Smooth muscle cell (in vitro differentiated cells): Measurements from ENCODE around the gene HPCAL1. TPM values are rescaled to one million over a fixed set of nuclear protein-coding genes. Genes with fewer than 3 reads are reported as not detected.

Experiments
- DNase-seq: peaks from one replicate; lab custom pipeline; 2025; ENCODE audit not compliant: unreplicated experiment; lab: John Stamatoyannopoulos, UW
- H2AFZ ChIP-seq: fragments of 200-600 bp; sonication (generic); 2 replicates; pipeline ENCODE4 v1.6.0; 2016; ENCODE audit warnings: antibody characterized with exemption, low read depth, mild to moderate bottlenecking
- H3F3A ChIP-seq: fragments of 200-600 bp; sonication (generic); 2 replicates; pipeline ENCODE4 v1.6.0; 2017; ENCODE audit warnings: antibody characterized with exemption, low read depth
- H3K27ac ChIP-seq: fragments of 200-600 bp; sonication (generic); 2 replicates; pipeline ENCODE4 v1.5.1; 2016; ENCODE audit warnings: low read depth, mild to moderate bottlenecking
- H3K27me3 ChIP-seq: fragments of 200-600 bp; sonication (generic); 2 replicates; pipeline ENCODE4 v1.6.1; 2016; ENCODE audit warnings: low read depth, mild to moderate bottlenecking
- H3K36me3 ChIP-seq: fragments of 200-600 bp; sonication (generic); 2 replicates; pipeline ENCODE4 v1.5.1; 2016; ENCODE audit warnings: low read depth
- H3K4me1 ChIP-seq: fragments of 200-600 bp; sonication (generic); 2 replicates; pipeline ENCODE4 v1.5.1; 2016; ENCODE audit warnings: low read depth
- H3K4me2 ChIP-seq: fragments of 200-600 bp; sonication (generic); 2 replicates; pipeline ENCODE4 v1.6.0; 2016; ENCODE audit warnings: mild to moderate bottlenecking
- H3K4me3 ChIP-seq: fragments of 200-600 bp; sonication (generic); 2 replicates; pipeline ENCODE4 v1.5.1; 2016; ENCODE audit warnings: mild to moderate bottlenecking
- H3K79me2 ChIP-seq: fragments of 200-600 bp; sonication (generic); 2 replicates; pipeline ENCODE4 v1.6.0; 2016; ENCODE audit warnings: low read depth, mild to moderate bottlenecking
- H3K9ac ChIP-seq: fragments of 200-600 bp; sonication (generic); 2 replicates; pipeline ENCODE4 v1.6.0; 2016; ENCODE audit warnings: low read depth
- H3K9me3 ChIP-seq: fragments of 200-600 bp; sonication (generic); replicated peaks from 2 replicates; pipeline ENCODE4 v1.5.1; 2016; ENCODE audit warnings: low read depth
- H4K20me1 ChIP-seq: fragments of 200-600 bp; sonication (generic); 2 replicates; pipeline ENCODE4 v1.6.0; 2016; ENCODE audit warnings: low read depth
- CTCF ChIP-seq: fragments of 200-600 bp; sonication (generic); IDR thresholded peaks from 2 replicates; pipeline ENCODE4 v1.5.1; 2017; ENCODE audit warnings: borderline replicate concordance, mild to moderate bottlenecking, antibody characterized with exemption; ENCODE audit not compliant: insufficient read depth, poor library complexity, severe bottlenecking
- WGBS: methylation state at CpG from one replicate; pipeline ENCODE4 v1.1.7; 2016; ENCODE audit warnings: low lambda C conversion rate; 5-methylcytosine and 5-hydroxymethylcytosine counted together
- polyA plus RNA-seq: library from polyadenylated mRNA; unstranded; fragments of >200 nt; fragmentation: Nextera tagmentation; extraction: Ambion mirVana; gene quantifications from 2 replicates; pipeline ENCODE4 v1.2.1, GENCODE V29; 2016
- small RNA-seq: library from RNA; depleted of rRNA; stranded (forward); fragments of <200 nt; gene quantifications from one replicate; pipeline ENCODE3, GENCODE V24; 2014
- total RNA-seq: library from RNA; depleted of rRNA; stranded (reverse); fragments of >200 nt; gene quantifications from 2 replicates; pipeline ENCODE4 v1.2.3, GENCODE V29; 2014

The HPCAL1 gene
- total and polyA plus RNA-seq, 2 experiments from 2014 or later = 11.7 to 15.8 TPM

GRCh38 chr2:10476723-10477442, 174.2 kb downstream of the HPCAL1 start:
- no peaks in the 10 kb centered on the region for H3K79me2 ChIP-seq
- H2AFZ ChIP-seq = no peak overlapping the region
- H3K9me3 ChIP-seq = no peaks in the 10 kb centered on the region
- 92% methylated on average over 12 of the region's 12 CpGs for WGBS
- no peak for TF ChIP-seq CTCF
- no peak overlapping the region for H3K4me2 ChIP-seq
- no peaks in the 10 kb centered on the region for H4K20me1 ChIP-seq
- H3K4me3 ChIP-seq = no peak overlapping the region
- H3K36me3 ChIP-seq = no peaks in the 10 kb centered on the region
- no peak overlapping the region for H3K9ac ChIP-seq
- H3K27ac ChIP-seq = no peak overlapping the region
- H3K27me3 ChIP-seq = peaks cover 5% of the 10 kb centered on the region
- no peak for DNase-seq
- H3K4me1 ChIP-seq = no peaks in the 10 kb centered on the region
- no peaks in the 10 kb centered on the region for H3F3A ChIP-seq

Small RNA genes within 50 kb of the gene (small RNA-seq; reads per million reads assigned to genes)
- gene RF00432 = not detected
- gene RN7SL66P = not detected
- gene SNORA80B = 9.4 reads per million, percentile 77 among the genes with 10 or more reads in this experiment

Other genes with a start within 250 kb of the HPCAL1 start
- gene CYS1, start 222.5 kb upstream of the HPCAL1 start, total RNA-seq = 2.3 and 3.9 TPM in 2 replicates
- 9.9 and 11.5 TPM in 2 replicates for gene CYS1, start 222.5 kb upstream of the HPCAL1 start, polyA plus RNA-seq
- 15.5 and 22.7 TPM in 2 replicates for gene RRM2, start 180.2 kb upstream of the HPCAL1 start, total RNA-seq
- gene RRM2, start 180.2 kb upstream of the HPCAL1 start, polyA plus RNA-seq = 53.0 and 102 TPM in 2 replicates
- gene ODC1, start 145.4 kb downstream of the HPCAL1 start, total RNA-seq = 27.6 and 34.7 TPM in 2 replicates
- 22.4 and 32.9 TPM in 2 replicates for gene ODC1, start 145.4 kb downstream of the HPCAL1 start, polyA plus RNA-seq